Activated T-helper 1 cell treated with anti-CD3 and anti-CD28 coated beads, Interleukin-12 subunit alpha, Interleukin-12 subunit beta, Interleukin-2, Interleukin-4 antibody, amounts not matched to agents 30 ng/mL and 10 ng/mL and 1 ng/mL, durations not matched to agents 14 hours and 24 hours and 36 hours (primary cell): ENCODE measurements around the gene ZC3H11A. TPM values are rescaled to one million over a fixed set of nuclear protein-coding genes. Genes with fewer than 3 reads are reported as not detected.
A peak's percentile ranks its signal among the peaks of the same experiment; 100 is the strongest.
"Not testable (repeated sequence)": the region's sequence is repeated elsewhere in the genome, so short reads cannot be mapped to it uniquely, and the experiment has no call there.

Source experiments
- DNase-seq: peaks from one replicate; pipeline ENCODE4 v3.0.0; 2021; ENCODE audit warnings: low spot score
- H3K27ac Mint-ChIP-seq: one replicate; pipeline ENCODE4 v1.8.0; 2021; ENCODE audit warnings: mild to moderate bottlenecking, mixed read lengths
- H3K27me3 Mint-ChIP-seq: one replicate; pipeline ENCODE4 v1.8.0; 2022; ENCODE audit warnings: mild to moderate bottlenecking, moderate library complexity, mixed read lengths; ENCODE audit not compliant: insufficient read depth
- H3K36me3 Mint-ChIP-seq: one replicate; pipeline ENCODE4 v1.8.0; 2021; ENCODE audit warnings: low read depth, mixed read lengths
- H3K4me1 Mint-ChIP-seq: one replicate; pipeline ENCODE4 v1.8.0; 2021; ENCODE audit warnings: low read depth, mixed read lengths
- H3K4me3 Mint-ChIP-seq: one replicate; pipeline ENCODE4 v1.8.0; 2021; ENCODE audit warnings: mild to moderate bottlenecking, moderate library complexity, mixed read lengths
- H3K9me3 Mint-ChIP-seq: one replicate; pipeline ENCODE4 v1.8.0; 2021; ENCODE audit warnings: mixed read lengths
- intact Hi-C: fragments of 100-400 bp; cut with micrococcal nuclease; formaldehyde crosslinking; loops from one replicate; pipeline ENCODE4 v1.15.1; 2024
- total RNA-seq: library from RNA; stranded (reverse); gene quantifications from 2 replicates; pipeline ENCODE4 v1.2.3, GENCODE V29; 2022

ZC3H11A gene
- 85.0 and 85.5 TPM in 2 replicates for total RNA-seq

- peak; percentile 99 for DNase-seq
- Mint-ChIP-seq H3K4me1 (peaks cover 42% of the 10 kb centered on the region), H3K9me3 (no peaks in the 10 kb centered on the region), H3K36me3 (peaks cover 34% of the 10 kb centered on the region), H3K4me3 (peak within 1 kb of the TSS; percentile 96), H3K27me3 (no peaks in the 10 kb centered on the region), H3K27ac (peak within 1 kb of the TSS; percentile 98)
- intact Hi-C loops = loop anchor here (1.0 to 10.0 kb wide), 10 partner anchors 30 to 1451 kb away; partner anchors contain the start of genes LAX1, PPFIA4, PPP1R12B and PPP1R15B
These were observed at the start of gene ZC3H11A, which contains the start of gene ZBED6 for GRCh38 chr1:203795441-203796235. TSS of gene ZC3H11A (plus strand) at chr1:203795623. CDS start at chr1:203817071, 21,448 bp downstream. TSS of gene ZBED6 (plus strand) at chr1:203795623. CDS start at chr1:203797523, 1,900 bp downstream.

DNA sequence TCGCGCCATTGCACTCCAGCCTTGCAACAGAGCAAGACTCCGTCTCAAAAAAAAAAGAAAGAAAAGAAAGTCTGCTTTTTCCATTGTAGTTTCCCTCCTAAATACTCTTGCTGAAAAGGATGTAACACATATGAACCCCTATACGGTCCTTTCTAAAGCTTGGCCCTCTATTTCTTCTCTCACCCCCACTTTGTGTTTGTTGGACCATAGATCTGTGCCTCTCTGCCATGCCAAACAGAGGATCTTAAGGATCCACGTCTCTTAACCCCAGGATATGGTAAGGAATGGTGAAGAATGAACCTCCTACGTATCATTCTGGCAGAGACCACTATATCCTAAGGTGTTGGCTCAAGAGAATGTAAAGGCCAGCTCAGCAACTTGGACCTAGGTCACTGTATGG is 49.1 kb upstream of the ZC3H11A start:
- Mint-ChIP-seq H3K36me3 (peaks cover 22% of the 10 kb centered on the region), H3K27me3 (no peaks in the 10 kb centered on the region), H3K4me3 (no peak overlapping the region), H3K4me1 (peaks cover 25% of the 10 kb centered on the region), H3K9me3 (no peaks in the 10 kb centered on the region), H3K27ac (no peak overlapping the region)
- no peak for DNase-seq
- intact Hi-C loops = loop anchor here (10.0 kb wide), 1 partner anchor 49 kb away; the partner anchor contains the start of genes ZBED6 and ZC3H11A

DNA sequence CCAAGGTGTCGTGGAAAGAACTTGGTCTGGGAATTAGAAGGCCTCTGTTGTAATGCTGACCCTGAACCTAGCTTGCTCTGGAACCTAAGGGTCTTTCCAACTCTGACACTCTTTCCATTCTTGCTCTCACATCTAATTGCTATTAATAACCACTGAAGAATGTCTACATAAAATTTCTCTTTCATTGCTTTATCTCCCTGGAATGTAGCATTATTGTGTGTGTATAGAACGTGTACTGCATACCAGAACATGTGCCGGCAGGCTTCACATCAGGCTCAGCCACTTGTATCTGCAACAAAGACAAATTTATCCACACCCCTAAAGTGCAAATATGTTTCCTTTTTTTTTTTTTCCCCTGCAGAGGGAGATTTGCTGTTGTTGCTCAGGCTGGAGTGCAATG is 44.4 kb upstream of the ZC3H11A start:
- DNase-seq = no peak
- Mint-ChIP-seq H3K4me1 (peaks cover 23% of the 10 kb centered on the region), H3K9me3 (no peaks in the 10 kb centered on the region), H3K27ac (no peak overlapping the region), H3K27me3 (no peaks in the 10 kb centered on the region), H3K36me3 (peaks cover 4% of the 10 kb centered on the region), H3K4me3 (no peak overlapping the region)
- intact Hi-C loops = no loop called here

GRCh38 chr1:203751618-203752361 is 43.6 kb upstream of the ZC3H11A start:
- H3K9me3 Mint-ChIP-seq, H3K27me3 Mint-ChIP-seq, H3K27ac Mint-ChIP-seq, intact Hi-C loops, DNase-seq, H3K4me3 Mint-ChIP-seq, H3K36me3 Mint-ChIP-seq: not testable (repeated sequence)
- peaks cover 29% of the 10 kb centered on the region for H3K4me1 Mint-ChIP-seq

DNA sequence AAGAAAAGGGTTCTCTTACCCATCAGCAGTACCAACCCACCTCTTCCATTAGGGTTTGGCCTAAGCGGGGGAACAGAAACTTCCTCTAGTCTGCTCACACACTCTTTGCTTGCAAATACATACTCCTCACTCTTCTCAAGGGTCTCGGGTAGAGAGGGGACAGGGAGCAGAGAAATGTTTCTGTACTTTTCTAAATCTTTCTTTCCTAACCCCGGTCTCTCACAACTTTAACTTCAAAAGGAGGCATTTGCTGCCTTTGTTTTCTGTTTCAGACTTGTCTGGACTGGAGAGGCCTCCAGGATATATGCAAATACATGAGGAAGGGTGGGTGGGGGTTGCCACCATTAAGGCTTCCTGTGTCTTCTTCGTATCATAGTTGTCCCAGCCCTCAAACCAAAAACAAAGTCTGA is 41.0 kb upstream of the ZC3H11A start:
- Mint-ChIP-seq H3K4me1 (peaks cover 30% of the 10 kb centered on the region), H3K9me3 (no peaks in the 10 kb centered on the region), H3K27me3 (no peaks in the 10 kb centered on the region), H3K4me3 (peak overlapping the region; percentile 53), H3K36me3 (no peaks in the 10 kb centered on the region), H3K27ac (peak overlapping the region; percentile 93)
- no peak for DNase-seq
- intact Hi-C loops = loop anchor here (1.0 kb wide), 1 partner anchor 11 kb away; the partner anchor contains the start of gene LAX1

DNA sequence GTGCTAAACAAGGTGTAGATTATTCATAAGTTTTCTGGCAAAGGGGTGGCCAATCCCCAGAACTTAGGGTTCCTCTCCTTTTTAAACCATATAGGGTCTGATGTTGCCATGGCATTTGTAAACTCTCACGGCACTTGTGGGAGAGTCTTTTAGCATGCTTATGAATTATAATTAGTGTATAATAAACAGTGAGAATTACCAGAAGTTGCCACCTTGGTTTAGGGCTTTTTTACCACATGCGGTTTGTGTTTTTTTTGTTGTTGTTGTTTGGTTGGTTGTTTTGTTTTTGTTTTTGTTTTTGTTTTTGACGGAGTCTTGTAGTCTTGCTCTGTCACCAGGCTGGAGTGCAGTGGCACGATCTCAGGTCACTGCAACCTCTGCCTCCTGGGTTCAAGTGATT is 39.4 kb upstream of the ZC3H11A start:
- intact Hi-C loops = no loop called here
- Mint-ChIP-seq H3K9me3 (no peaks in the 10 kb centered on the region), H3K4me1 (peaks cover 37% of the 10 kb centered on the region), H3K27me3 (no peaks in the 10 kb centered on the region), H3K27ac (no peak overlapping the region), H3K4me3 (no peak overlapping the region), H3K36me3 (no peaks in the 10 kb centered on the region)
- no peak for DNase-seq

GRCh38 chr1:203758749-203759148 is 36.7 kb upstream of the ZC3H11A start:
- H3K4me3 Mint-ChIP-seq, DNase-seq, H3K27ac Mint-ChIP-seq, intact Hi-C loops, H3K9me3 Mint-ChIP-seq, H3K27me3 Mint-ChIP-seq, H3K36me3 Mint-ChIP-seq: not testable (repeated sequence)
- peaks cover 45% of the 10 kb centered on the region for H3K4me1 Mint-ChIP-seq

- no peaks in the 10 kb centered on the region for H3K9me3 Mint-ChIP-seq
- intact Hi-C loops = loop anchor here (10.0 kb wide), 1 partner anchor 436 kb away; no protein-coding TSS in a partner anchor
- DNase-seq = no peak
- no peak overlapping the region for H3K27ac Mint-ChIP-seq
- H3K27me3 Mint-ChIP-seq = no peaks in the 10 kb centered on the region
- no peak overlapping the region for H3K4me3 Mint-ChIP-seq
- peaks cover 2% of the 10 kb centered on the region for H3K36me3 Mint-ChIP-seq
- H3K4me1 Mint-ChIP-seq = peaks cover 51% of the 10 kb centered on the region
These were observed 34.9 kb upstream of the ZC3H11A start for GRCh38 chr1:203760506-203760905.

DNA sequence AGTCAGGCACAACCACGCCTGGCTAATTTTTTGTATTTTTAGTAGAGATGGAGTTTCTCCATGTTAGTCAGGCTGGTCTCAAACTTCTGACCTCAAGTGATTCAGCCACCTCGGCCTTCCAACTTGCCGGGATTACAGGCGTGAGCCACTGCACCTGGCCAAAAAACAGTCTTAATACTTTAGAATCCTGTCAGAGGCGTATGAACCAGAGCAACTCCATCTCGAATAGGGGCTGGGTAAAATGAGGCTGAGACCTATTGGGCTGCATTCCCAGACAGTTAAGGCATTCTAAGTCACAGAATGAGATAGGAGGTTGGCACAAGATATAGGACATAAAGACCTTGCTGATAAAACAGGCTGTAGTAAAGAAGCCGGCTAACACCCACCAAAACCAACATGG is 33.5 kb upstream of the ZC3H11A start:
- peaks cover 44% of the 10 kb centered on the region for H3K4me1 Mint-ChIP-seq
- not testable (repeated sequence) for DNase-seq, H3K9me3 Mint-ChIP-seq, H3K4me3 Mint-ChIP-seq, H3K27me3 Mint-ChIP-seq, H3K27ac Mint-ChIP-seq, H3K36me3 Mint-ChIP-seq
- intact Hi-C loops = loop anchor here (10.0 kb wide), 1 partner anchor 437 kb away; no protein-coding TSS in a partner anchor

DNA sequence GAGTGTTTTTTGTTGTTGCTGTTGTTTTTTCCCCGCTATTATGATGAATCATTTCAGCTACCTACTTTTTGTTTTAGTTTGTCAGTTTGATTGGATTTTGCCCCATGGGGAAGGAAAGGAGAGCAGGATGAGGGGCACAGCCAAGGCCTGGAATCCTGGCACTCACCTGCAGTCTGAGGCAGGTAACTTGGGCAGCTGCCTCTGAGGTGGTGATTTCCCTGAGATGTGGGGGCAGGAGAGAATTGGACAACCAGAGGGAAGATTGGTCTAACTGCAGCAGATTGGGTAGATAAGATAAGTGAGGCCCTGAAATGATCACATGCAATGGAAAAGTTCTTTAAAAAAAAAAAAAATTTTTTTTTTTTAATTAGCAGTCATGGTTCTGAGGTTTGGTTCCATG is 31.9 kb upstream of the ZC3H11A start:
- H3K27me3 Mint-ChIP-seq = no peaks in the 10 kb centered on the region
- H3K36me3 Mint-ChIP-seq = peaks cover 7% of the 10 kb centered on the region
- DNase-seq = no peak
- H3K27ac Mint-ChIP-seq = peak overlapping the region; percentile 74
- no peaks in the 10 kb centered on the region for H3K9me3 Mint-ChIP-seq
- peaks cover 50% of the 10 kb centered on the region for H3K4me1 Mint-ChIP-seq
- H3K4me3 Mint-ChIP-seq = peak overlapping the region; percentile 51
- intact Hi-C loops = loop anchor here (10.0 kb wide), 1 partner anchor 439 kb away; no protein-coding TSS in a partner anchor

GRCh38 chr1:203764105-203765028 is 31.1 kb upstream of the ZC3H11A start:
- no peak for DNase-seq
- Mint-ChIP-seq H3K27me3 (no peaks in the 10 kb centered on the region), H3K36me3 (peaks cover 10% of the 10 kb centered on the region), H3K27ac (peak overlapping the region; percentile 99), H3K4me3 (peak overlapping the region; percentile 92), H3K4me1 (peaks cover 56% of the 10 kb centered on the region), H3K9me3 (no peaks in the 10 kb centered on the region)
- intact Hi-C loops = loop anchor here (1.0 to 10.0 kb wide), 13 partner anchors 10 to 477 kb away; partner anchors contain the start of genes ATP2B4, SNRPE, ZBED6 and ZC3H11A
